ENCODE data around the gene GARIN5B. TPM values are rescaled to one million over a fixed set of nuclear protein-coding genes. Genes with fewer than 3 reads are reported as not detected.
A peak's percentile ranks its signal among the peaks of the same experiment; 100 is the strongest.

Gene GARIN5B
- total and polyA plus RNA-seq, 2 donors (not counting 1 experiment from before 2014, with no cell fraction given), result not detected

- peaks cover 25% of the 10 kb centered on the region for H3K79me2 ChIP-seq (ENCODE audit: control insufficient read depth, insufficient read depth, low read length)
- ChIA-PET CTCF (interaction anchor here (1.0 kb wide), 1 partner anchor 9 kb away, joined by 3 read pairs; no protein-coding TSS in a partner anchor), POLR2A (interaction anchor here (0.7 to 2.3 kb wide), 12 partner anchors 14 to 289 kb away, joined by 3 to 21 read pairs (median 8); partner anchors contain the start of genes KMT5C, PPP1R12C, PPP6R1 and TMEM238)
- H3K9ac ChIP-seq (ENCODE audit: low read length), result peak overlapping the region; percentile 79
- peaks cover 6% of the 10 kb centered on the region for H3K9me3 Mint-ChIP-seq (ENCODE audit: insufficient read depth)
- peak overlapping the region; percentile 88 for H3K27ac Mint-ChIP-seq
- peaks cover 11 to 25% of the 10 kb centered on the region in 2 donors for H3K4me1 ChIP-seq (ENCODE audit: control insufficient read depth in 2 of 2, insufficient read depth in 2 of 2, low read length in 2 of 2)
- WGBS (ENCODE audit: insufficient coverage), result 12% methylated on average over 32 of the region's 35 CpGs
- H3K27me3 Mint-ChIP-seq, result no peaks in the 10 kb centered on the region
- intact Hi-C loops (cut with micrococcal nuclease), result loop anchor here (5.0 kb wide), 4 partner anchors 55 to 235 kb away; partner anchors contain the start of genes C19orf85, FIZ1, ISOC2 and ZNF580
- H3K4me3 ChIP-seq (ENCODE audit: control extremely low read depth in 1 of 5, extremely low read depth in 1 of 5, insufficient read depth in 1 of 5, low read depth in 2 of 5, low read length in 4 of 5), result peak overlapping the region; percentile 32 to 89 (median 77)
- H3K27ac ChIP-seq (ENCODE audit: low read length in 2 of 2), result peak overlapping the region; percentile 99 to 100
- peak overlapping the region; percentile 90 for H3K4me2 ChIP-seq (replicated peaks; ENCODE audit: low read depth, low read length, poor library complexity, severe bottlenecking)
- no peak for ATAC-seq (ENCODE audit: low read depth)
- H3K4me1 Mint-ChIP-seq, result peaks cover 32% of the 10 kb centered on the region
- no peak for DNase-seq
- H3K4me3 Mint-ChIP-seq, result peak overlapping the region; percentile 98
- peaks cover 7% of the 10 kb centered on the region for H4K20me1 ChIP-seq (ENCODE audit: control insufficient read depth, insufficient read depth, low read length, poor library complexity, severe bottlenecking)
- no peaks in the 10 kb centered on the region for H3K27me3 ChIP-seq (replicated peaks in 1 of 4; ENCODE audit: control extremely low read depth in 1 of 4, control insufficient read depth in 3 of 4, insufficient read depth in 4 of 4, low read length in 3 of 4)
- no peak for TF ChIP-seq EZH2 (IDR thresholded peaks at IDR 0.05; ENCODE audit: borderline replicate concordance, insufficient read depth, low read depth, low read length, poor library complexity, severe bottlenecking)
- no peak for TF ChIP-seq CTCF (IDR thresholded peaks at IDR 0.05)
- peaks cover 0 to 20% (median 3%) of the 10 kb centered on the region in 3 donors for H3K9me3 ChIP-seq (ENCODE audit: control extremely low read depth in 1 of 3, control insufficient read depth in 2 of 3, insufficient read depth in 1 of 3, low read length in 2 of 3)
- peak overlapping the region; percentile 72 for H2AFZ ChIP-seq (ENCODE audit: insufficient read depth, low read depth, low read length, poor library complexity, severe bottlenecking)
- H3K36me3 ChIP-seq (replicated peaks in 1 of 2; ENCODE audit: control extremely low read depth in 1 of 2, control insufficient read depth in 1 of 2, extremely low read depth in 1 of 2, insufficient read depth in 2 of 2, low read length in 1 of 2), result peaks cover 0 to 39% of the 10 kb centered on the region in 2 experiments
Observed at GRCh38 chr19:55406826-55407549, 43.9 kb upstream of the GARIN5B start.

Data from B cell (primary cell).